HG02610 (cell line): ENCODE results near the gene MAP3K5.
"Not testable (repeated sequence)": the region's sequence is repeated elsewhere in the genome, so short reads cannot be mapped to it uniquely, and the experiment has no call there.

ENCODE experiments used
- ATAC-seq: cut with Tn5 transposase; IDR thresholded peaks from one replicate; pipeline ENCODE4 v1.9.1; 2021; ENCODE audit warnings: mild to moderate bottlenecking, moderate library complexity; ENCODE audit not compliant: unreplicated experiment

Gene MAP3K5

GRCh38 chr6:136791296-136792094 lies 782 bp downstream of the MAP3K5 start:
- peak; percentile 36 for ATAC-seq

GRCh38 chr6:136790411-136791295 lies 1.6 kb downstream of the MAP3K5 start:
- no peak for ATAC-seq

DNA sequence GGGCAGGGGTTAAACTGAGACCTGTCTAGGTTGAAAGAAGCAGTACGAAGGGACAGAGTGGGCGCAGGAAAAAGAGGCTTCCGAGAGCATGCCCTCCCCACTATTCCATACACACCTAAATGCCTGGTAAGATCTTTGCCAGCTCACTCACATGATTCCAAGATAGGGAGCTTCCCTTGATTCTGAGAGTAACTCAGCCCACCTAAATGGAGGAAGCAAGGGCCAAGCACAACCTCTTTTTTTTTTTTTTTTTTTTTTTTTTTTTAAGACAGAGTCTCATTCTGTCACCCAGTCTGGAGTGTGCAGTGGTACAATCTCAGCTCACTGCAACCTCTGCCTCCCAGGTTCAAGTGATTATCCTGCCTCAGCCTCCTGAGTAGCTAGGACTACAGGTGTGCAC lies 2.8 kb downstream of the MAP3K5 start:
- ATAC-seq, result not testable (repeated sequence)

DNA sequence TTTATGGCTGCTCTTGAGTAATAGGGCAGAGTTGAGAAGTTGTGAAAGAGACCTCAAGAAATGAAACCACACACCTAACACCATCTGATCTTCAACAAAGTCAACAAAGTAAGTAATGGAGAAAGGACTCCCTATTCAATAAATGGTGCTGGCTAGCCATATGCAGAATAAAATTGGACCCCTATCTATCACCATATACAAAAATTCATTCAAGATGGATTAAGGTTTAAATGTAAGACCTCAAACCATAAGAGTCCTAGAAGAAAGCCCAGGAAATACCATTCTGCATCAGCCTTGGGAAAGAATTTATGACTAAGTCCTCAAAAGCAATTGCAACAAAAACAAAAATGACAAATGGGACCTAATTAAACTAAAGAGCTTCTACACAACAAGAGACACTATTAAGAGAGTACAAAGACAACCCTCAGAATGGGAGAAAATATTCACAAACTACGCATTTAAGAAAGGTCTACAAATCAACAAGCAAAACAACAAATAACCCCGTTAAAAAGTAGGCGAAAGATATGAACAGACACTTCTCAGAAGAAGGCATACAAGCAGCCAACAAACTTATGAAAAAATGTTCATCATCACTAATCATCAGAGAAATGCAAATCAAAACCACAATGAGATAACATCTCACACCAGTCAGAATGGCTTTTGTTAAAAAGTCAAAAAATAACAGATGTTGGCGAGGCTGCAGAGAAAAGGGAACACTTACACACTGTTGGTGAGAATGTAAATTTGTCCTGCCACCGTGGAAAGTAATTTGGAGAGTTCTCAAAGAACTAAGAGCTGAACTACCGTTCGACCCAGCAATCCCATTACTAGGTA lies 4.0 kb downstream of the MAP3K5 start:
- no peak for ATAC-seq

GRCh38 chr6:136787726-136788068 lies 4.6 kb downstream of the MAP3K5 start:
- no peak for ATAC-seq

GRCh38 chr6:136786658-136787057 lies 5.6 kb downstream of the MAP3K5 start:
- no peak for ATAC-seq

DNA sequence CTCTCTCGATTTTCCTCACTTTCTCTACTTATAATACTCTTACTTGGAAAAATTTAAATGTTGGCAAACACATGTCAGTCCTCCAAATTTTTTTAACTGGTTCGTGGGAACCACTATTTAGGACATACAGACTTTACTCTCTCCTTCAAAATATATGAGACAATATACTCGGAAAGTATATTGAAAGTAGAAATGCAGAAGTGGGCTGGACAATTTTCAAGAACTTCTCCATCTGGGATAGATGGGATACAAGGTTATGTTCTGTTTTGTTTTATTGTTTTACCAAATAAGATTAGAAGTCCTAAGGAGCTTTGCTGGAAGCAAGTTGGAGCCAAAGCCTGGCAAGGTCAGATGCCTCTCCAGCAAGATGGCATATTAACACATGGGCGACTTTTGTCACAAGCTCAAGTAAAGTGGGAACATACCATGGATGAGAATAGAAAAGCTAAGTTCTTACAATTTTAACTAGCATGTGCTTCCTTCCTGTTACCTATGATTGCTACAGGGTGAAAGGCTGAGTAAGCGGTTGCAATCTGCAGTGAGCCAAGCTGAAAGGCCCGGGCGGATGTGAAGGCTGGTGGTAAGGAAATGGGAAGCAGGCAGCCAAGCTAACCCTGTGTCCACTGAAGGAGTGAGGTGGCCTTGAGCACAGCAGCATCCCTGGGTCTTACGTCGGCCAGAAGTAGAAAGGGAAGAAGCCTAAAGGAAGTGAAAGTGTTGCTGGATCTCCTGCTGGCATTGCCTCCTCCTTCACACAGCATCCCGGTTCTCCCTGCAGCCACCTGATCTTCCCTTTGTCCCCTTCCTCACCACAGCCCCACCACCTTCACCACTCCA lies 7.1 kb downstream of the MAP3K5 start:
- ATAC-seq, result peak; percentile 34

DNA sequence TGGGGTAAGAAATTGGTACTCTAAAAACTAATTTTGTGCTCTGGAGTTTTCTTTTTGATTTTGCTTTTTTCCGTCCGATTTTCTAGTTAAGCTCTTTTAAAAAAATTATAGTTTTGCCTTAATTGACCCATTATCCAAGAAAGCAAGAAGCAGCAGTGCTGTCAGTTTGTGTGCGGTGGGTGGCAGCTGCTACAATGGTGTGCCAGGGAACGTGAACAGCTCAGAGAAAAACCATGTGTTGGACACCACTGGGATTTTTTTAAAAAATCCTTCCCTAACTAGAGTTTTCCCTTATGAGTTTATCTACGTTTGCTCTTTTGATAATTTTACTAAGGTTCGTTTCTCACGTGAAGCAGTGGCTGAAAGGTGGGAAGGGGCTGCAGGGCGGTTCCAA lies 8.0 kb downstream of the MAP3K5 start:
- no peak for ATAC-seq

DNA sequence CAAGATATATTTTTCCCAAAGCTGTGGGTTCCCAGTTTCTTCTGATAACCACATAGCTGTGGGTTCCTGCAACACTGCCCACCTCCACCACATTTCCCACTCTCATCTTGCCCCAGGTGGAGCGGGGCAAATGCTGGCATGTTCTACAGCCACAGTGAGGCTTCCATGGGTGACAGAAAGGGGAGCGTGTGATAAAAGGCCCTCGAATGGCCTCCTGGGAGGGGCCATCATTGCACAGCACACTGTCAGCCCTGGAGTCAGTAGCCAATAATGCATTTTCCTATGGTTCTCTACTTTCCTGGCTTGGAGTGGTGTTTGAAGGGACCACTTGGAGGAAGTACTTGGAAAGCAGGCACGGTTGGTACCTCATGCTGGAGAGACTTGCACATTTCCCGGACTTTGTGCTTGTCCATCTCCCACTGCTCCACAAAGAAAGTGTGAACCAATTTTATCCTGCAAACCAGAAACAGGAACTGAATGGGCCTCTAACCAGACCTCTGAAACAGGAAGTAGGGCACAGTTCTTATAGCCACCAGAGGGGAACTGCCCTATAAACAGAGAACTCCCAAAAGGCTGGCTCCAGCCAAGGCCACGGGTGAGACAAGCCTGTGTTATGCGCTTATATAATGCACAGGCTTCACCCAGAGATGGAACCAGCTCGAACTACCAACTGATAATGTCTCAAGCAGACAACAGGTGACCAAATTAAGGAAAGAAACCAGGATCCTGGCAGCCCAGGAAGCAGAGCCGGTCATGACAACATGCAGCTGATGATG lies 8.6 kb downstream of the MAP3K5 start:
- peak; percentile 68 for ATAC-seq

DNA sequence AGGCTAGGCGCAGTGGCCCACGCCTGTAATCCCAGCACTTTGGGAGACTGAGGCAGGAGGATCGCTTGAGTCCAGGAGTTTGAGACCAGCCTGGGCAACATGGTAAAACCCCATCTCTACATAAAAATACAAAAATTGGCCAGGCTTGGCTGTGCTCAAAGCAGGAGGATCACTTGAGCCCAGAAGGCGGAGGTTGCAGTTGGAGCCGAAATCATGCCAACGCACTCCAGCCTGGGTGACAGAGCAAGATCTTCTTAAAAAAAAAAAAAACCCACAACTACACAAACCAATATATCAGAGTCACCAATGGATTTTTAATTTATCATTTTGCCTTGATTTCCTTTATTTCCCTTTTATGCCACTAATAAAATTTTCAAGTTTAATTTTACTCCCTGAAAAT lies 9.3 kb downstream of the MAP3K5 start:
- no peak for ATAC-seq

DNA sequence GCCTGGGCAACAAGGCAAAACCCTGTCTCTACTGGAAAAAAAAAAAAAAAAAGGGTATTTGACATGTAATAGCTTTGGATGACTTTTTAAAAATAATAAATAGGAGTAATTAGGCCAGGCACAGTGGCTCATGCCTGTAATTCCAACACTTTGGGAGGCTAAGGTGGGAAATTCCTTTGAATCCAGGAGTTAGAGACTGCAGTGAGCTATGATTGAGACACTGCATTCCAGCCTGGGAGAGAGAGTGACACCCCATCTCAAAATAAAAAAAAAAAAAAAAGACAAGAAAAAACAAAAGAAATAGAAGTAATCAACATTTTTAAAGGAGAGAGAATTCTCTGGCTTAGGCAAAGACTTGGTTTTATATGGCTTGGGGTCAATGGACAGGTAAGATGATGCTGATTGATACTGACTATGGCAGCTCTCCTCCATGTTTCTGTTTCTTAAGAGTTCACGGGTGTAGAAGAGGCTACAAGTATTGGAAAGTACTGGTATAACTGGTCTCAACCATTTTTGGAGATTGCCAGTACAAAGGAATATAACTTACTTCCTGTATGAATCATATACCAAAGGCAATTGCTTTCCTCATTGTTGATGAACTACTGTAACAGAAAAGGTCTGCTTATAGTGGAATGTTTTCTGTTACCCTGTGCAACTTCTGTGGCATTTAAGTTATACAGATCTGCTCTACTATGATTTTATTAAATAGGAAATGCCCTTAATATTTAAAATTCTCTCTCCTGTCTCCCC lies 10.1 kb downstream of the MAP3K5 start:
- ATAC-seq, result no peak

GRCh38 chr6:136780972-136781371 lies 11.3 kb downstream of the MAP3K5 start:
- no peak for ATAC-seq

- ATAC-seq, result no peak
These were observed 12.6 kb downstream of the MAP3K5 start for GRCh38 chr6:136779682-136780081.

DNA sequence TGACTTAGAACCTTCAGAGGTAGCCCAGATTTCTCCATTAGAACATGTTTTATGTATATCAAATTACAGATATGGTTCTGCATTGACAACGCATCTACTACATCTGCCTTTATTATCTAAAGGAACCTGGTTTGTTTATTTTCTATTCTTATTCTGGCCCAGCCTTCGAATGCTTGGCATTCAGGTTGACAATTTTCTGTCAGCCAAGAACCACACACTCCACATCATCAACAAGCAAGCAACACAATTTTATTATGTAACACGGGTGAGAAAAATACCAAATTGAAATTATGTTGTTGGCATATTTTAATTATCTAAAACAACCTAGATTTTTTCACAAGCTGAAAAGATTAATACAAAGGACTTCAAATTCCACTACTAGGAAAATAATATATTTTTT lies 14.6 kb downstream of the MAP3K5 start:
- no peak for ATAC-seq

DNA sequence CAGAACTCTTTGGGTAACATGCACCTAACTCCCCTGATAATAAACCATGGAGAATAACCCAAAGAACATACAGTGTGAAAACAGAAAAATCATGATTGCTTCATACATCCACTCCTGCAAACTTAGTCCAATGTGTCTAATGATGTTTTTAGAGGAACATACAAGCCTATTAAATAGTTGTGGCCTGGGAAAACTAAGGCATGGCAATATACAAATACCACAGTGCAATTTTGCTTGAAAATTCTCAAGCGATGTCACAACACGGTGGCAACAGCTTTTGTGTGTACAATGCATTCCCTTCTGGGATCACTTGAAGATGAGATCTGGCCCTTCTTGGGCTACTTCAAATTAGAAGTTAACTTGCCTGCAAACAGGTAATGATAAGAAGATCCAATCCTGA lies 16.7 kb downstream of the MAP3K5 start:
- ATAC-seq, result no peak

- no peak for ATAC-seq
These were observed 17.2 kb downstream of the MAP3K5 start for GRCh38 chr6:136775081-136775480.

DNA sequence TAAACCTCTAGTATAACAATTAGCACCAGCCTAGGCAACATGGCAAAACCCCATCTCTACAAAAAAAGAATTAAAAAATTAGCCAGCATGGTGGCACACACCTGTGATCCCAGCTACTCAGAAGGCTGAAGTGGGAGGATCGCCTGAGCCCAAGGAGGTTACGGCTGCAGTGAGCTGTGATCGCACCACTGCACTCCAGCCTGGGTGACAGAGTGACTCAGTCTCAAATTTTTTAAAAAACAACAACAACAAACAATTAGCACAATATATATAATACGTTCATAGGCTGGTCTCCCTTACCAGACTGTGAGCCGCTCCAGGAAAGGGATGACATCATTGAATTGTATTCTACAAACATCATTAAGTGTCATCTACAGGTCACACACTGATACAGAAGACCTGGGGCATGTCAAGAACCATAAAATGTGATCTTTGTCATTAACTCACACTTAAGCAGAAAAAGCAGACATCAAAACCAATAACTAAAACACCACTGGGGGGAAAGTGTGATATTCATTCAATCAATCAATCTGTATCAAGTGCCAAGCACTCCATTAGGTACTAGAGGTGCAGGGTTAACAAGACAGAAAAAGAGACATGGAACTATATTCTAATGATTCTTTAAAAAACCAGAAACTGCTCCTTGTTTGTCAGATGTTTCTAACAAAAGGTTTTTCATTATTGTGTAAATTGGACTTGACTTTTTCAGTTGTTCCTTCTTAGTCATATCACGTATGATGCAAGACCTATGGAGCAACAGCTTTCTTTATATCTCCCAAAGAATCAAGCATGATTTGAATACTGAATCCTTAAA lies 17.8 kb downstream of the MAP3K5 start:
- no peak for ATAC-seq

- ATAC-seq, result no peak
These were observed 18.8 kb downstream of the MAP3K5 start for GRCh38 chr6:136773473-136773796.
